AG09309 (cell line): ENCODE measurements around the gene COPS7A.
"Not testable (repeated sequence)": the region's sequence is repeated elsewhere in the genome, so short reads cannot be mapped to it uniquely, and the experiment has no call there.

ENCODE experiments used
- DNase-seq: peaks from one replicate; pipeline ENCODE4 v3.0.0-alpha.2; 2010; ENCODE audit warnings: low read depth
- H3K4me3 ChIP-seq: 2 replicates; pipeline ENCODE4 v1.5.1; 2011; ENCODE audit warnings: mild to moderate bottlenecking, low read depth, low read length, moderate library complexity; ENCODE audit not compliant: control insufficient read depth
- CTCF ChIP-seq: IDR thresholded peaks from 2 replicates; pipeline ENCODE4 v1.5.1; 2011; ENCODE audit warnings: mild to moderate bottlenecking, low read depth, low read length, inconsistent platforms; ENCODE audit not compliant: insufficient read depth, control insufficient read depth; ENCODE audit errors: missing control alignments

The COPS7A gene

GRCh38 chr12:6701078-6701768 lies 22.6 kb upstream of the COPS7A start:
- DNase-seq: no peak
- no peak for TF ChIP-seq CTCF
- H3K4me3 ChIP-seq: peak overlapping the region; percentile 55

- TF ChIP-seq CTCF: no peak
- DNase-seq: no peak
Measured at GRCh38 chr12:6703631-6704030, 20.2 kb upstream of the COPS7A start.

GRCh38 chr12:6708351-6708750 lies 15.5 kb upstream of the COPS7A start:
- H3K4me3 ChIP-seq, DNase-seq: not testable (repeated sequence)

More at GRCh38 chr12:6703631-6704030, 20.2 kb upstream of the COPS7A start:
- H3K4me3 ChIP-seq: no peak overlapping the region

GRCh38 chr12:6708960-6709394 lies 14.9 kb upstream of the COPS7A start:
- no peak overlapping the region for H3K4me3 ChIP-seq
- no peak for DNase-seq
- TF ChIP-seq CTCF: no peak

- DNase-seq, H3K4me3 ChIP-seq: not testable (repeated sequence)
Measured at GRCh38 chr12:6716031-6716873, 7.6 kb upstream of the COPS7A start.

- no peak for TF ChIP-seq CTCF
- H3K4me3 ChIP-seq: no peak overlapping the region
- DNase-seq: no peak
Measured at GRCh38 chr12:6716874-6717437, 6.9 kb upstream of the COPS7A start.

GRCh38 chr12:6722863-6723262 lies 983 bp upstream of the COPS7A start:
- no peak for TF ChIP-seq CTCF
- no peak overlapping the region for H3K4me3 ChIP-seq
- DNase-seq: no peak
